SK-N-SH treated with all-trans-retinoic acid at 6 μM for 48 hours (cell line): ENCODE data around the gene MARCHF10.

Source experiments
- ATAC-seq: fragments of 200-7000 bp; cut with Tn5 transposase; 3 replicates; pipeline ENCODE4 v1.9.1; 2020; ENCODE audit warnings: mild to moderate bottlenecking, moderate library complexity
- BACH2 ChIP-seq: fragments of 250-450 bp; sonication (Bioruptor Pico); IDR thresholded peaks from 2 replicates; pipeline ENCODE4 v1.9.0; 2021; ENCODE audit warnings: mild to moderate bottlenecking, borderline replicate concordance
- ESRRG ChIP-seq: fragments of 250-450 bp; sonication (Bioruptor Pico); IDR thresholded peaks from 2 replicates; pipeline ENCODE4 v1.6.1; 2021; ENCODE audit warnings: mild to moderate bottlenecking
- ISL1 ChIP-seq: fragments of 250-450 bp; sonication (Bioruptor Pico); IDR thresholded peaks from 2 replicates; pipeline ENCODE4 v2.1.2; 2022; ENCODE audit warnings: mild to moderate bottlenecking, moderate library complexity
- OSR1 ChIP-seq: fragments of 250-450 bp; sonication (Bioruptor Pico); IDR thresholded peaks from 2 replicates; pipeline ENCODE4 v1.8.0; 2022; ENCODE audit warnings: moderate library complexity, mild to moderate bottlenecking, inconsistent platforms
- PATZ1 ChIP-seq: fragments of 250-450 bp; sonication (Bioruptor Pico); IDR thresholded peaks from 2 replicates; pipeline ENCODE4 v1.8.0; 2020; ENCODE audit warnings: mild to moderate bottlenecking, moderate library complexity, borderline replicate concordance
- POU6F1 ChIP-seq: fragments of 250-450 bp; sonication (Bioruptor Pico); IDR thresholded peaks from 2 replicates; pipeline ENCODE4 v1.8.0; 2021; ENCODE audit warnings: low read depth, mild to moderate bottlenecking, moderate library complexity, borderline replicate concordance
- RARB ChIP-seq: fragments of 250-450 bp; sonication (Bioruptor Pico); IDR thresholded peaks from 2 replicates; pipeline ENCODE4 v1.8.0; 2021; ENCODE audit warnings: mild to moderate bottlenecking, moderate library complexity
- TCF4 ChIP-seq: fragments of 250-450 bp; sonication (Bioruptor Pico); IDR thresholded peaks from 2 replicates; pipeline ENCODE4 v1.8.0; 2021; ENCODE audit warnings: mild to moderate bottlenecking, moderate library complexity, borderline replicate concordance
- TOX ChIP-seq: fragments of 250-450 bp; sonication (Bioruptor Pico); IDR thresholded peaks from 2 replicates; pipeline ENCODE4 v1.8.0; 2021; ENCODE audit warnings: mild to moderate bottlenecking, moderate library complexity, borderline replicate concordance
- ZC3H10 ChIP-seq: fragments of 250-450 bp; sonication (Bioruptor Pico); IDR thresholded peaks from 2 replicates; pipeline ENCODE4 v1.5.1; 2021; ENCODE audit warnings: mild to moderate bottlenecking, moderate library complexity
- ZFP3 ChIP-seq: fragments of 250-450 bp; sonication (Bioruptor Pico); IDR thresholded peaks from 2 replicates; pipeline ENCODE4 v1.5.0; 2020; ENCODE audit warnings: mild to moderate bottlenecking, moderate library complexity
- ZFP30 ChIP-seq: fragments of 450-650 bp; formaldehyde crosslinking; IDR thresholded peaks from 2 replicates; pipeline ENCODE4 v1.5.0; 2022; ENCODE audit warnings: mild to moderate bottlenecking, moderate library complexity
- ZNF565 ChIP-seq: fragments of 450-650 bp; formaldehyde crosslinking; conservative IDR thresholded peaks from 2 replicates; pipeline ENCODE4 v1.5.0; 2020; ENCODE audit warnings: low read depth, mild to moderate bottlenecking, moderate library complexity
- ZNF70 ChIP-seq: fragments of 450-650 bp; formaldehyde crosslinking; IDR thresholded peaks from 2 replicates; pipeline ENCODE4 v1.5.0; 2020; ENCODE audit warnings: mild to moderate bottlenecking, moderate library complexity
- ZNF8 ChIP-seq: fragments of 450-650 bp; formaldehyde crosslinking; IDR thresholded peaks from 2 replicates; pipeline ENCODE4 v1.5.0; 2020; ENCODE audit warnings: mild to moderate bottlenecking, moderate library complexity
- TF ChIP-seq, protein P1 (sequence below): fragments of 250-450 bp; sonication (Bioruptor Pico); IDR thresholded peaks from 2 replicates; pipeline ENCODE4 v1.5.1; 2020; ENCODE audit warnings: low read depth, mild to moderate bottlenecking, moderate library complexity
- TF ChIP-seq, protein P2 (sequence below): fragments of 250-450 bp; sonication (Bioruptor Pico); IDR thresholded peaks from 2 replicates; pipeline ENCODE4 v1.5.1; 2021; ENCODE audit warnings: mild to moderate bottlenecking, moderate library complexity

MARCHF10 gene

DNA sequence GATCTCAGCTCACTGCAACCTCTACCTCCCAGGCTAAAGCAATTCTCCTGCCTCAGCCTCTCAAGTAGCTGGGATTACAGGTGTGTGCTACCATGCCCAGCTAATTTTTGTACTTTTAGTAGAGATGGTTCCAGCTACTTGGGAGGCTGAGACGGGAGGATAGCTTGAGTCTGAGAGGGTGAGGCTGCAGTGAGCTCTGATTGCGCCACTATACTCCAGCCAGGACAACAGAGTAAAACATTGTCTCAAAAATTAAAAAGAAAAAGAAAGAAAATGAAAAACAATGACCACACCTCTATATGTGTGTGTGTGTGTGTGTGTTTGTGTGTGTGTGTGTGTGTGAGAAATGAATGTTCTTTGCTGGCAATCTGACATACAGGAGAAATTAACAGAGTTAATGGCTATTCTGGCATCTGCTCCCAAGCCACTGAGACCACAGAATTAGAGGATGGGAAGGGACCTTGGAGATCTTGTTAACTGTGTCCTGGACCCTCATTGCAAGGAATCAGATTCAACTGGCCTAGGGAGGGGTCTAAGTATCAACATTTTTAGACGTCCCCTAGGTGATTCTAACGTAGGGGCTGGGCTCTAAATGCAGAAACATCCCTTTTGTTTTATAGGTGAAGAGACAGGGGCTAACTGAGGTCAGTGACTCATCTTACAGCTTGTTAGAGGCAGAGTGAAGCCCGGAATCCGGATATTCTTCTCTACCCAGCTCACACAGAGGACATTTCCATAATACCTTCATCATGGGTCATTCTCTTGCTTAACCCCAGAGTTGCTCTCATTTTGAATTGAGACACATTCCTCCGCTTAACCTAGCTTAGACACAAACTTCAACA lies 16.4 kb upstream of the MARCHF10 start (continued):
- TF ChIP-seq, protein P1, sequence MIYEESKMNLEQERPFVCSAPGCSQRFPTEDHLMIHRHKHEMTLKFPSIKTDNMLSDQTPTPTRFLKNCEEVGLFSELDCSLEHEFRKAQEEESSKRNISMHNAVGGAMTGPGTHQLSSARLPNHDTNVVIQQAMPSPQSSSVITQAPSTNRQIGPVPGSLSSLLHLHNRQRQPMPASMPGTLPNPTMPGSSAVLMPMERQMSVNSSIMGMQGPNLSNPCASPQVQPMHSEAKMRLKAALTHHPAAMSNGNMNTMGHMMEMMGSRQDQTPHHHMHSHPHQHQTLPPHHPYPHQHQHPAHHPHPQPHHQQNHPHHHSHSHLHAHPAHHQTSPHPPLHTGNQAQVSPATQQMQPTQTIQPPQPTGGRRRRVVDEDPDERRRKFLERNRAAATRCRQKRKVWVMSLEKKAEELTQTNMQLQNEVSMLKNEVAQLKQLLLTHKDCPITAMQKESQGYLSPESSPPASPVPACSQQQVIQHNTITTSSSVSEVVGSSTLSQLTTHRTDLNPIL = 0 out of 2 replicates have a peak, but pooled peaks have one; percentile 40
- TF ChIP-seq ZFP30 (CRISPR knock-in tag) = no peak
- TF ChIP-seq PATZ1 (CRISPR knock-in tag) = peak; percentile 79; the same call in 1 of the 2 replicates
- TF ChIP-seq ISL1 (CRISPR knock-in tag) = peak; percentile 98
- no peak for TF ChIP-seq ZFP3
- TF ChIP-seq ZC3H10 (CRISPR knock-in tag) = peak; percentile 48; the same call in 1 of the 2 replicates
- peak; percentile 88 for TF ChIP-seq TOX (CRISPR knock-in tag)
- no peak for TF ChIP-seq ZNF70 (CRISPR knock-in tag)

- ATAC-seq = no peak
- TF ChIP-seq, protein P1 = no peak
- TF ChIP-seq, protein P2, sequence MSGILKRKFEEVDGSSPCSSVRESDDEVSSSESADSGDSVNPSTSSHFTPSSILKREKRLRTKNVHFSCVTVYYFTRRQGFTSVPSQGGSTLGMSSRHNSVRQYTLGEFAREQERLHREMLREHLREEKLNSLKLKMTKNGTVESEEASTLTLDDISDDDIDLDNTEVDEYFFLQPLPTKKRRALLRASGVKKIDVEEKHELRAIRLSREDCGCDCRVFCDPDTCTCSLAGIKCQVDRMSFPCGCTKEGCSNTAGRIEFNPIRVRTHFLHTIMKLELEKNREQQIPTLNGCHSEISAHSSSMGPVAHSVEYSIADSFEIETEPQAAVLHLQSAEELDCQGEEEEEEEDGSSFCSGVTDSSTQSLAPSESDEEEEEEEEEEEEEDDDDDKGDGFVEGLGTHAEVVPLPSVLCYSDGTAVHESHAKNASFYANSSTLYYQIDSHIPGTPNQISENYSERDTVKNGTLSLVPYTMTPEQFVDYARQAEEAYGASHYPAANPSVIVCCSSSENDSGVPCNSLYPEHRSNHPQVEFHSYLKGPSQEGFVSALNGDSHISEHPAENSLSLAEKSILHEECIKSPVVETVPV = no peak
- TF ChIP-seq ZC3H10 (CRISPR knock-in tag) (no peak), POU6F1 (CRISPR knock-in tag) (no peak), TCF4 (CRISPR knock-in tag) (no peak), ZFP30 (CRISPR knock-in tag) (no peak), TOX (CRISPR knock-in tag) (no peak), ZNF8 (CRISPR knock-in tag) (no peak), ISL1 (CRISPR knock-in tag) (no peak), ZNF565 (CRISPR knock-in tag) (no peak), ZNF70 (CRISPR knock-in tag) (no peak), RARB (CRISPR knock-in tag) (no peak), BACH2 (CRISPR knock-in tag) (no peak), ZFP3 (no peak), ESRRG (CRISPR knock-in tag) (no peak), OSR1 (CRISPR knock-in tag) (no peak)
- TF ChIP-seq, all 23 proteins: peak for 0
These were observed 15.2 kb upstream of the MARCHF10 start for GRCh38 chr17:62823111-62823893.

- TF ChIP-seq, protein P2 = no peak
- TF ChIP-seq POU6F1 (CRISPR knock-in tag) (no peak), ZC3H10 (CRISPR knock-in tag) (no peak)
- no peak for ATAC-seq
These were observed 14.2 kb upstream of the MARCHF10 start for GRCh38 chr17:62822080-62822904.
